K562 (cell line): Measurements from ENCODE around the gene TBX10.

Source experiments
- ARNT ChIP-seq, 2 experiments: fragments of 450-650 bp; IDR thresholded peaks; 2 replicates each; pipeline ENCODE4 v1.6.1; 2016; ENCODE audit warnings: mild to moderate bottlenecking in 1 of 2
- EGR1 ChIP-seq: fragments of 450-650 bp; conservative IDR thresholded peaks from 2 replicates; pipeline ENCODE4 v1.6.1; 2017; ENCODE audit warnings: mild to moderate bottlenecking
- EZH2 ChIP-seq: IDR thresholded peaks from 2 replicates; pipeline ENCODE4 v1.6.1; 2012; ENCODE audit warnings: low read depth, mild to moderate bottlenecking, inconsistent platforms, low read length, borderline replicate concordance
- HDAC6 ChIP-seq: IDR thresholded peaks from 2 replicates; pipeline ENCODE4 v1.6.1; 2012; ENCODE audit warnings: low read depth, mild to moderate bottlenecking, control low read depth, inconsistent platforms, low read length, moderate library complexity
- HDAC8 ChIP-seq: fragments of 450-650 bp; IDR thresholded peaks from 2 replicates; pipeline ENCODE4 v1.6.1; 2016; ENCODE audit warnings: mild to moderate bottlenecking, missing genetic modification characterization, moderate library complexity, missing compliant biosample characterization
- HLTF ChIP-seq: fragments of 450-650 bp; IDR thresholded peaks from 2 replicates; pipeline ENCODE4 v1.6.1; 2016
- KHSRP ChIP-seq: fragments of 450-650 bp; IDR thresholded peaks from 2 replicates; pipeline ENCODE4 v1.6.1; 2017
- MAFF ChIP-seq: IDR thresholded peaks from 2 replicates; pipeline ENCODE4 v1.6.1; 2012; ENCODE audit warnings: low read length, improper control_type of control experiment
- POLR2A ChIP-seq: fragments of 450-650 bp; conservative IDR thresholded peaks from 2 replicates; pipeline ENCODE4 v1.6.1; 2016
- SIN3A ChIP-seq, 2 experiments: fragments of 150-350 bp in 1 of 2; IDR thresholded peaks; 2 replicates each; pipeline ENCODE4 v1.6.1; 2011 to 2016; ENCODE audit warnings: borderline replicate concordance in 2 of 2, low read depth in 2 of 2, low read length in 2 of 2, mild to moderate bottlenecking in 2 of 2, moderate library complexity in 2 of 2; ENCODE audit not compliant: control insufficient read depth in 1 of 2
- SP1 ChIP-seq: sonication (generic); formaldehyde crosslinking; IDR thresholded peaks from 2 replicates; pipeline ENCODE4 v1.8.1; 2022; ENCODE audit warnings: mild to moderate bottlenecking, missing genetic modification reagents
- ZBTB5 ChIP-seq: fragments of 450-650 bp; IDR thresholded peaks from 2 replicates; pipeline ENCODE4 v1.6.1; 2017; ENCODE audit warnings: antibody characterized with exemption
- ZNF212 ChIP-seq: fragments of 450-650 bp; formaldehyde crosslinking; IDR thresholded peaks from 2 replicates; pipeline ENCODE4 v1.4.0; 2020; ENCODE audit warnings: mild to moderate bottlenecking
- ZNF766 ChIP-seq: fragments of 200-800 bp; sonication (Bioruptor generic); conservative IDR thresholded peaks from 2 replicates; pipeline ENCODE4 v1.6.1; 2016; ENCODE audit warnings: missing genetic modification characterization, missing compliant biosample characterization

GRCh38 chr11:67585911-67586310 lies 53.7 kb downstream of the TBX10 start:
- TF ChIP-seq HDAC8 (tag) (no peak), ZNF766 (CRISPR knock-in tag) (no peak), HDAC6 (no peak), ARNT (IDR thresholded peaks at IDR 0.05) (no peak), EGR1 (no peak), POLR2A (no peak), EZH2 (no peak), ZNF212 (no peak), HLTF (no peak), SIN3A (IDR thresholded peaks at IDR 0.05; ENCODE audit: borderline replicate concordance in 2 of 2, control insufficient read depth in 1 of 2, low read depth in 2 of 2, low read length in 2 of 2) (no peak), ZBTB5 (no peak), KHSRP (no peak), SP1 (CRISPR knock-in tag) (no peak), MAFF (no peak)
